Astrocyte (in vitro differentiated cells and primary cell): ENCODE results near the gene GRID2IP. TPM values are rescaled to one million over a fixed set of nuclear protein-coding genes. Genes with fewer than 3 reads are reported as not detected.
A peak's percentile ranks its signal among the peaks of the same experiment; 100 is the strongest.

Experiments used
- DNase-seq: peaks from one replicate; pipeline ENCODE4 v3.0.0-alpha.2; 2010; ENCODE audit warnings: low read depth
- FAIRE-seq: peaks from 2 replicates; lab custom pipeline; 2011; peaks lifted over from hg19 to GRCh38; lab: Jason Lieb, UNC
- H2AFZ ChIP-seq: 2 replicates; pipeline ENCODE4 v1.6.0; 2012; ENCODE audit warnings: low read depth, low read length, inconsistent platforms
- H3K27ac ChIP-seq: 2 replicates; pipeline ENCODE4 v1.5.1; 2011; ENCODE audit warnings: low read depth, low read length, inconsistent platforms
- H3K27me3 ChIP-seq: 2 replicates; pipeline ENCODE4 v1.6.0; 2011; ENCODE audit warnings: low read length, inconsistent platforms; ENCODE audit not compliant: insufficient read depth
- H3K36me3 ChIP-seq: 2 replicates; pipeline ENCODE4 v1.5.1; 2011; ENCODE audit warnings: low read length, inconsistent platforms; ENCODE audit not compliant: insufficient read depth
- H3K4me1 ChIP-seq: 2 replicates; pipeline ENCODE4 v1.5.1; 2011; ENCODE audit warnings: low read length, inconsistent platforms; ENCODE audit not compliant: insufficient read depth
- H3K4me2 ChIP-seq: 2 replicates; pipeline ENCODE4 v1.6.0; 2012; ENCODE audit warnings: low read length, inconsistent platforms
- H3K4me3 ChIP-seq: 2 replicates; pipeline ENCODE4 v1.5.1; 2011; ENCODE audit warnings: low read depth, mild to moderate bottlenecking, low read length, inconsistent platforms; ENCODE audit not compliant: insufficient read depth
- H3K79me2 ChIP-seq: 2 replicates; pipeline ENCODE4 v1.6.0; 2012; ENCODE audit warnings: mild to moderate bottlenecking, low read length, inconsistent platforms; ENCODE audit not compliant: insufficient read depth
- H3K9ac ChIP-seq: 2 replicates; pipeline ENCODE4 v1.6.0; 2012; ENCODE audit warnings: mild to moderate bottlenecking, low read length, inconsistent platforms
- H3K9me3 ChIP-seq: 2 replicates; pipeline ENCODE4 v1.5.1; 2012; ENCODE audit warnings: low read depth, mild to moderate bottlenecking, low read length, inconsistent platforms; ENCODE audit not compliant: insufficient read depth
- H4K20me1 ChIP-seq: 2 replicates; pipeline ENCODE4 v1.6.0; 2012; ENCODE audit warnings: low read length, inconsistent platforms; ENCODE audit not compliant: insufficient read depth
- H3K27ac Mint-ChIP-seq: one replicate; pipeline ENCODE4 v1.8.0; 2021; ENCODE audit warnings: mild to moderate bottlenecking, mixed read lengths; ENCODE audit not compliant: unreplicated experiment
- H3K27me3 Mint-ChIP-seq: one replicate; pipeline ENCODE4 v1.8.0; 2021; ENCODE audit warnings: low read depth, mixed read lengths; ENCODE audit not compliant: unreplicated experiment
- H3K36me3 Mint-ChIP-seq: one replicate; pipeline ENCODE4 v1.8.0; 2021; ENCODE audit warnings: low read depth, mixed read lengths; ENCODE audit not compliant: unreplicated experiment
- H3K4me1 Mint-ChIP-seq: one replicate; pipeline ENCODE4 v1.8.0; 2021; ENCODE audit warnings: low read depth, mixed read lengths; ENCODE audit not compliant: unreplicated experiment
- H3K4me3 Mint-ChIP-seq: one replicate; pipeline ENCODE4 v1.8.0; 2021; ENCODE audit warnings: mild to moderate bottlenecking, moderate library complexity, mixed read lengths; ENCODE audit not compliant: unreplicated experiment
- H3K9me3 Mint-ChIP-seq: one replicate; pipeline ENCODE4 v1.8.0; 2021; ENCODE audit warnings: mild to moderate bottlenecking, mixed read lengths; ENCODE audit not compliant: unreplicated experiment
- CTCF ChIP-seq: IDR thresholded peaks from 2 replicates; pipeline ENCODE4 v1.5.1; 2011; ENCODE audit warnings: low read depth, mild to moderate bottlenecking, inconsistent platforms, low read length, moderate library complexity; ENCODE audit not compliant: insufficient read depth
- EZH2 ChIP-seq: IDR thresholded peaks from 2 replicates; pipeline ENCODE4 v1.6.1; 2012; ENCODE audit warnings: mild to moderate bottlenecking, low read length, inconsistent platforms; ENCODE audit not compliant: insufficient read depth
- total RNA-seq: library from RNA; stranded (reverse); gene quantifications from 2 replicates; pipeline ENCODE4 v1.2.1, GENCODE V29; 2021

The GRID2IP gene
- total RNA-seq, 1 donor from 2014 or later: 0.09 TPM

GRCh38 chr7:6508539-6508938, 42.7 kb downstream of the GRID2IP start:
- Histone ChIP-seq H3K79me2 (no peaks in the 10 kb centered on the region), H3K27me3 (peaks cover 20% of the 10 kb centered on the region), H3K27ac (no peak overlapping the region), H3K4me3 (no peak overlapping the region), H2AFZ (no peak overlapping the region), H3K9ac (no peak overlapping the region), H3K4me1 (no peaks in the 10 kb centered on the region), H4K20me1 (no peaks in the 10 kb centered on the region), H3K36me3 (no peaks in the 10 kb centered on the region), H3K9me3 (no peaks in the 10 kb centered on the region), H3K4me2 (no peak overlapping the region)
- H3K27me3 Mint-ChIP-seq: peaks cover 19% of the 10 kb centered on the region
- no peak overlapping the region for H3K4me3 Mint-ChIP-seq
- H3K9me3 Mint-ChIP-seq: no peaks in the 10 kb centered on the region
- DNase-seq (no peak), FAIRE-seq (no peak)
- H3K36me3 Mint-ChIP-seq: no peaks in the 10 kb centered on the region
- TF ChIP-seq CTCF (no peak), EZH2 (no peak)
- no peaks in the 10 kb centered on the region for H3K4me1 Mint-ChIP-seq
- H3K27ac Mint-ChIP-seq: no peak overlapping the region

DNA sequence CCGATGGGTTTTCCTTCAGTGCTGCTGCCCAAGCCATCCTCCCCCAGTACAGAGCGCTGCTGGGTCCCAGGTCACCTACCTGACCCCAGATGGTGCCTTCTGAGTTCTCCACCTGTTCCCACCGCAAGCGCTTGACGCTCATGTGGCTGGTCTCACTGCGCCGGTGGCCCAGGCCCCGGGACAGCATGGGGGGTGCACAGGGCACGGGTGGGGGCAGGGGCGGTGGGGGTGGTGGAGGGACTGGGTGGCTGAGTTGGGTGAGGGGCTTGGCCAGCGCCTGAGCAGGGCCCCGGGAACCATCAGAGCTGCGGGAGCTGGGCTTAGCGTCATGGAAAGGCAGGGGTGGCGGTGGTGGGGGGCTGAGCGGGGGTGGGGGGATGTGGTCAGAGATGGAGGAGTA, 43.4 kb downstream of the GRID2IP start:
- no peak overlapping the region for H3K4me2 ChIP-seq
- FAIRE-seq: no peak
- H3K36me3 Mint-ChIP-seq: no peaks in the 10 kb centered on the region

More for the DNA sequence above, 43.4 kb downstream of the GRID2IP start:
- Mint-ChIP-seq H3K4me1 (no peaks in the 10 kb centered on the region), H3K4me3 (no peak overlapping the region), H3K9me3 (no peaks in the 10 kb centered on the region), H3K27ac (peak overlapping the region; percentile 58), H3K27me3 (peaks cover 19% of the 10 kb centered on the region)
- Histone ChIP-seq H3K27me3 (peaks cover 20% of the 10 kb centered on the region), H3K9ac (no peak overlapping the region), H3K4me1 (no peaks in the 10 kb centered on the region), H4K20me1 (no peaks in the 10 kb centered on the region), H3K9me3 (no peaks in the 10 kb centered on the region), H3K4me3 (no peak overlapping the region), H2AFZ (no peak overlapping the region), H3K27ac (no peak overlapping the region), H3K36me3 (no peaks in the 10 kb centered on the region), H3K79me2 (no peaks in the 10 kb centered on the region)
- no peak for DNase-seq
- TF ChIP-seq EZH2 (no peak), CTCF (no peak)
